ENCODE results near the gene EPAS1. TPM values are rescaled to one million over a fixed set of nuclear protein-coding genes. Genes with fewer than 3 reads are reported as not detected.

Gene EPAS1
- total RNA-seq, 1 donor from 2014 or later = 4.4 TPM

DNA sequence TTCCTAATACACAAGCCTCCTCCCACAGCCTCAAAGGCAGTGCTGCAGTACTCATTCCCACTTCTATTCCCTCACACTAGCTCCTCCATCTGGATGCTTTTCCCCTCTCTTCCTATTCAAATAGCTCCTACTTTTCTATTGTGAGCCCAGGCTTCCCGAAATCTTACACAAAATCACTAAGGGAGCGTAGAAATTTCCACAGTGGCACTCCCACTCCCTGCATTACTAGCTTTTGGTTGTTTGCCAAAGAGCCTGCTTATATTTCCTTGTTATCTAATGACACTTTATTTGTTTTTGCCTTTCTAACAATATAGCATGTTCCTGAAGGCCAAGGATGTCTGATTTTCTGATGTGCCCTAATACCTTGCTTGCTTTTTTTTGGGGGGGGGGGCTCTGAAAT lies 10.9 kb downstream of the EPAS1 start:
- DNase-seq (ENCODE audit: low spot score in 2 of 2, unreplicated experiment in 2 of 2) = no peak
- Mint-ChIP-seq H3K4me3 (no peak overlapping the region), H3K36me3 (peaks cover 3% of the 10 kb centered on the region), H3K4me1 (peaks cover 20% of the 10 kb centered on the region), H3K9me3 (peaks cover 9% of the 10 kb centered on the region), H3K27ac (no peak overlapping the region), H3K27me3 (ENCODE audit: low read depth) (peaks cover 11% of the 10 kb centered on the region)
- TF ChIP-seq, protein P1, sequence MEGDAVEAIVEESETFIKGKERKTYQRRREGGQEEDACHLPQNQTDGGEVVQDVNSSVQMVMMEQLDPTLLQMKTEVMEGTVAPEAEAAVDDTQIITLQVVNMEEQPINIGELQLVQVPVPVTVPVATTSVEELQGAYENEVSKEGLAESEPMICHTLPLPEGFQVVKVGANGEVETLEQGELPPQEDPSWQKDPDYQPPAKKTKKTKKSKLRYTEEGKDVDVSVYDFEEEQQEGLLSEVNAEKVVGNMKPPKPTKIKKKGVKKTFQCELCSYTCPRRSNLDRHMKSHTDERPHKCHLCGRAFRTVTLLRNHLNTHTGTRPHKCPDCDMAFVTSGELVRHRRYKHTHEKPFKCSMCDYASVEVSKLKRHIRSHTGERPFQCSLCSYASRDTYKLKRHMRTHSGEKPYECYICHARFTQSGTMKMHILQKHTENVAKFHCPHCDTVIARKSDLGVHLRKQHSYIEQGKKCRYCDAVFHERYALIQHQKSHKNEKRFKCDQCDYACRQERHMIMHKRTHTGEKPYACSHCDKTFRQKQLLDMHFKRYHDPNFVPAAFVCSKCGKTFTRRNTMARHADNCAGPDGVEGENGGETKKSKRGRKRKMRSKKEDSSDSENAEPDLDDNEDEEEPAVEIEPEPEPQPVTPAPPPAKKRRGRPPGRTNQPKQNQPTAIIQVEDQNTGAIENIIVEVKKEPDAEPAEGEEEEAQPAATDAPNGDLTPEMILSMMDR (IDR thresholded peaks at IDR 0.05; ENCODE audit: unreplicated experiment) = no peak

DNA sequence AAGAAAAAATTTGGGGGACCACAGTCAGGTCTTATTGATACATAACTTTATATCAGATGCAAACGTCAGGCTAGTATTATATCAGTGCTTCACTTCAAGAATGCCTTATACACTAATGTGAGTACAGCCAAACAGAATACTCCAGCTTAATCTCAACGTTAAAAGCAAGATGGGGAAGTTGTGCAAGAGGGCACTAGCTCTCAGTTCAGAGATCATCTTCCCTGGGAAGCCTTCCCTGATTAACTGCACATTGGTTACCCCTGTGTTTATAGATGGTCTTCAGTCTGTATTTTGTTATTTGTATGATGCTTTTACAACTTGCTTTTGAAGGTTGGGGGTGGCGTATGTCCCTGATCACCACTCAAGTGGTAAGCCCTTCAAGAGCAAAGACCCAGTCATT lies 11.4 kb downstream of the EPAS1 start:
- H3K27ac Mint-ChIP-seq = no peak overlapping the region
- H3K9me3 Mint-ChIP-seq = peaks cover 9% of the 10 kb centered on the region
- H3K36me3 Mint-ChIP-seq = peaks cover 3% of the 10 kb centered on the region
- TF ChIP-seq, protein P1 (IDR thresholded peaks at IDR 0.05; ENCODE audit: unreplicated experiment) = no peak
- H3K4me1 Mint-ChIP-seq = peaks cover 20% of the 10 kb centered on the region
- no peak overlapping the region for H3K4me3 Mint-ChIP-seq
- peaks cover 5% of the 10 kb centered on the region for H3K27me3 Mint-ChIP-seq (ENCODE audit: low read depth)
- no peak for DNase-seq (ENCODE audit: low spot score in 2 of 2, unreplicated experiment in 2 of 2)

DNA sequence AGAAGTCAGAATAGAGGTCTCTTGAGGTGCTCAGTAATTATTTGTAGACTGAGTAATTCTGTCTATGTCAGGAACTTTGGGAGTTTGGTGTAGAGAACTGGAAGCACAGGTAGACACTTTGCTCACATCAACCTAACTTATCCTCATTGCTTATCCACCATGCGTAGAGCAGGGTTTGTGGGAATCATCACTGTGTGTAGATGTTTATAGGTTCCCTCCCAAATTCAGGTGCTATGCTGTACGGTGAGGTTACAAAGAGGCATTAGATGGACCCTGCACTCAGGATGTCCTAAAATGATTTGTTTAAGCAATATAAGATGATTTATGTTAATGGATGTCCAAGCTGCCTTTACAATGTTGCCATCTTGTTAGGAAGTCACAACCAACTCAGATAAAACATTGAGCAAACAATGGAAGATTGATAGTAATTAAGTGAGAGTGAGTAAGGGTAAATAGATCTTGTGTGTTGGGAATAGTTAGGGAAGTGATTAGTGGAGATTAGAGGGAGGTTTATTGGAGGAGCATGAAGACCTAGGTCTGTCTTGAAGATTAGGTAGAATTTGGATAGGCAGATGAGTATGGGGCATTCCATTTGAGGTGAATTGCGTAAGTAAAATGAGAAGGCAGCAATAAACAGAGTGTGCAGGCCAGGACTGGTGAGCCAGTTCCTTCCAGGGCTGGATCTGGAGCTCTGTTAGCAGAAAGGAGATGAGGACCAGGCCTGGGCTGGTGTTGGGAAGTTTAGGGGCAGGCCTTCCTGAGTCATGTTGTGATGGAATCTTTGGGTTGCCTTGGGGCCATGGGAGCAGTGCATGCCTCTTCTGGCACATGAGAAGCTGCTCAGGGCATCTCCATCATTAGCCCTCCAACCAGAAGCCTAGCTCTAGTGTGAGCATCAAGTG lies 12.1 kb downstream of the EPAS1 start:
- peaks cover 9% of the 10 kb centered on the region for H3K9me3 Mint-ChIP-seq
- H3K27ac Mint-ChIP-seq = no peak overlapping the region
- peaks cover 20% of the 10 kb centered on the region for H3K4me1 Mint-ChIP-seq
- TF ChIP-seq, protein P1 (IDR thresholded peaks at IDR 0.05; ENCODE audit: unreplicated experiment) = no peak
- no peak overlapping the region for H3K4me3 Mint-ChIP-seq
- no peak for DNase-seq (ENCODE audit: low spot score in 2 of 2, unreplicated experiment in 2 of 2)
- H3K36me3 Mint-ChIP-seq = peaks cover 3% of the 10 kb centered on the region
- H3K27me3 Mint-ChIP-seq (ENCODE audit: low read depth) = no peaks in the 10 kb centered on the region

DNA sequence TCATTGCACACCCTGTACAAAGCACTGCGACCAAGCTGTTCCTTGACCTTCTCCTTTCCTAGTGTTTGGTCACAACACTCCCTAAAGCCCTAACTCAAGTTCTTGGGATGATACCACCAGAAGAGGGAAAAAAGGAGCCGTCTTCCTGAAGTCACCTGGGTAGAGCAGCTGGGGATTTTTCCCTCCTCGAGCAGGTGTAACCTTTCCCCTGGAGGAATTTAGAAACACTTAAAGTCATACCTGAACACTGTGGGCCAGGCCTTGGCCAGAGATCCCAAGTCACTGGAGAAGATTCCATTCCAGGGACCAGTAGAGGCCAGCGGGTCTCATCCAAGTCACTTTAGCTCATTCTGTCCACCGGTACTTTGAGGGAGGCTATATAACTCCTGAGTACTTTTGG lies 13.2 kb downstream of the EPAS1 start:
- Mint-ChIP-seq H3K27ac (no peak overlapping the region), H3K27me3 (ENCODE audit: low read depth) (no peaks in the 10 kb centered on the region), H3K9me3 (peaks cover under 1% of the 10 kb centered on the region), H3K4me1 (peaks cover 26% of the 10 kb centered on the region), H3K4me3 (no peak overlapping the region), H3K36me3 (no peaks in the 10 kb centered on the region)
- DNase-seq (ENCODE audit: low spot score in 2 of 2, unreplicated experiment in 2 of 2) = no peak
- TF ChIP-seq, protein P1 (IDR thresholded peaks at IDR 0.05; ENCODE audit: unreplicated experiment) = no peak

DNA sequence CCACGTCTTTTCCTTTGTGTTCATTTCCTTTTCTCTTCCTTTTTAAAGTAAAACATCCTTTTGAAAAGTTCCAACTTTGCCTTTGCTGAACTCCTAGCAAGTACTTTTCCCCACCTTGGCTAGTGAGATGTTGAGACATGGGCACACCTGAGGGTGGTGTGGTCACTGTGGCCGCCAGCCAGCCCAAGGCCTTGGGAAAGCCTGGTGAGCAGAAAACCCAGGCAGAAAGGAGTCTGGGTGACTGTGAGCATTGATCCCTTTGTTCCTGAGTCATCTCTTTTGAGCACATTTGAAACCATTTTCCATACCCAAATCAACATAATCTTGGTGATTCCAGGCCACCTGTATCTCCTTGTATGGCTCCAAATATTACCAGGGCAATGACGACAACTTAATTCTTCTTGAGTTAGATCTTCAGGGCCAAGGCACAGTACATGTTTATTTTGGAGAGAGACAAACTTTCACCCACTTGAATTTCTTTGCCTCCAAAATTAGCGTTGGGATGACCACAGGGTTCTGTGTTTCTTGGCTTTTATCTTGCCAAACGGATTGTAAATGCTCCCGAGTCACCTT lies 14.5 kb downstream of the EPAS1 start:
- Mint-ChIP-seq H3K36me3 (no peaks in the 10 kb centered on the region), H3K27me3 (ENCODE audit: low read depth) (no peaks in the 10 kb centered on the region), H3K27ac (no peak overlapping the region), H3K4me3 (no peak overlapping the region), H3K4me1 (peaks cover 26% of the 10 kb centered on the region), H3K9me3 (no peaks in the 10 kb centered on the region)
- TF ChIP-seq, protein P1 (IDR thresholded peaks at IDR 0.05; ENCODE audit: unreplicated experiment) = no peak
- DNase-seq (ENCODE audit: low spot score in 2 of 2, unreplicated experiment in 2 of 2) = no peak

Data from mesothelial cell of epicardium (in vitro differentiated cells).